UCSD-AML1 (cell line): ENCODE data around the gene ETV5.

ENCODE experiments used
- DNase-seq: peaks from one replicate; lab custom pipeline; 2025; ENCODE audit not compliant: unreplicated experiment; lab: John Stamatoyannopoulos, UW

ETV5 gene

DNA sequence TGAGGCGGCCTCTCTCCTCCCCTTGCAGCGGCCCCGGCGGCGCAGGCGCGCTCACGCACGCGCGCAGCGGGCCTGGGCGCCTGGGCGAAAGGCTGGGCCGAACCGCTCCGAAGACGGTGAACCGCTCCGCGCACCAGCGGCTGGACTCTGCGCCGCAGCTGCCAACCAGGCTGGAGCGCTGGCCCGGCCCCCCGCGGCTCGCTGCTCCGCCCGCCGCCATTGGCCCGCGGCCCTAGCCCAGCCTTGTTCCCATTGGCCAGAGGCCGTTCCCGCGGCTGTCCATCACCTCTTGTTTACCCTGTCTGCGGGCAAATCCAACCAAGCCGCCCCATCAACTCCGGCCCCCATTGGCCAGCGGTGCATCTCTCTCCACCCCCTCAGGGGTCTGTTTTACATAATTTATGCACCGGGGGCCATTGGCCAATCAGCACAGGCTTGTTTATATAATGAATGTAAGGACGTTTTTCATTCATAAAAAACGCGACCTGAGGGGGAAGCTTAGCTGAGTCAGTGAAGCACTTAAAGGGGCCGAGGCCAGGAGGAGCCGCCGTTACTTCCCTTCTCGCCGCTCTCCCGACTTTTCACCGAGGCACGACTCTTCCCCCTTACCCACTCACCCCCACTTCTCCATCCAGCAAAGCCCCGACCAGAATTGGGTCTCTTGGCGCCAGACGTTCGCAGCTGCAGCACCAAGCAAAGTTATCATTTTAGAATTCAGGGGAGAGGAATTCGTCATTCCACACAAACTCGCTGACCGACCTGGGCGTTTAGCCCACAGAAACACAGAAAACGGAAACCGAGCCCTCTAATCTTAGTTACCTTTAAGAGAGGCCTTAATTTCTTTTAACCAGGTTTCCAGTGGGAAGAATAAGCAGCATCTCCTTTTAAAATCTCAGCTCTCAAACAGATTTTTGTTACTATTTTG is at the start of gene ETV5:
TSS of gene ETV5 (minus strand) at position 149 of the 925 bp plus-strand sequence. CDS start 3,221 bp downstream, outside the sequence.
- peak; percentile 98 for DNase-seq

DNA sequence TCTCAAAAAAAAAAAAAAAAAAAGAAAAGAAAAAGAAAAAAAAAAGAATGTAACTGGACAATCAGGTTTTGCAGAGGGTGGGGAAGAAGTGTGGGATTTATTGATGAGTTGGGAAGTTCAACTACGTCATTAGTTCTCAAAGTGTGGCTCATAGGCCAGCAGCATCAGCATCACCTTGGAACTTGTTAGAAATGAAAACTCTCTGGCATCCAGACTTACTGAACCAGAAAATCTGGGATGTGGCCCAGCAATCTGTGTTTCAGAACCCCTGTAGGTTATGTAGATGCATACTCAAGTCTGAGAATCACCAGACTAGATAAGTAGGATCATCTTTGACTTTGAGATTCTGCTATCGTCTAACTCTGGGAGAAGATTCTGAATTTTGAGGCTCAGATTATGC is 45.8 kb upstream of the ETV5 start:
- DNase-seq: no peak

DNA sequence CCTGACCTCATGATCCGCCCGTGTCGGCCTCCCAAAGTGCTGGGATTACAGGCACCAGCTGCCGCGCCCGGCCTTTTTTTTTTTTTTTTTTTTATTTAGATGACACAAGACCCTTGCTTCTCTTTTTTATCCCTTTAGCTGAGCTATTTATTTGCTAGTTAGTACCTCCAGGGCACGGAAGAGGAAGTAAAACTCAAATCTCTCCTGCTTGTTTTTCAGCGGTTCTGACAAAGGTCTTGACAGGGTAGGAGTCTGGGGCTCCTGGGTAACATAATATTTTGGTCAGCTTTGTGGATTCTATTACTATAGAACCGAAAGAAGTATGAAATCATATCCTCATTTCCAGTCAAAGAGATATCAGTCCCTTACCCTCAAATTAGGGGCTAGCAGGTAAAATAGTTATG is 44.0 kb upstream of the ETV5 start:
- DNase-seq: no peak

DNA sequence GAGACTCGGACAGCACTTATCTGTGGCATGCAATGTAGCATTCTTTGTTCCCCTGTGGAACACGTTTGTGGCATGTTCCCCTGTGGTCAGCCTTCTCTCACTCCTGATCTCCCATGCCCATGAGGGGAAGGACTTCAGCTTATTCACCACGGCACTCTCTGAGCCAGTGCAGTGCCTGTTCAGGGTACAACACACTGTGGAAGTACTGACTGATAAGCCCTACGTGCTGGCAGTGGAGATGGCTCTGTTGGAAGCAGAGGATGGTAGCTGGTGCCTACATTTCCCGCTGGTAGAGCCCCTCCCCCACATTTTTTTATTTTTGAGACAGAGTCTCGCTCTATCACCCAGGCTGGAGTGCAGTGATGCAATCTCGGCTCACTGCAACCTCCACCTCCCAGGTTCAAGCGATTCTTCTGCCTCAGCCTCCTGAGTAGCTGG is 43.5 kb upstream of the ETV5 start:
- no peak for DNase-seq

DNA sequence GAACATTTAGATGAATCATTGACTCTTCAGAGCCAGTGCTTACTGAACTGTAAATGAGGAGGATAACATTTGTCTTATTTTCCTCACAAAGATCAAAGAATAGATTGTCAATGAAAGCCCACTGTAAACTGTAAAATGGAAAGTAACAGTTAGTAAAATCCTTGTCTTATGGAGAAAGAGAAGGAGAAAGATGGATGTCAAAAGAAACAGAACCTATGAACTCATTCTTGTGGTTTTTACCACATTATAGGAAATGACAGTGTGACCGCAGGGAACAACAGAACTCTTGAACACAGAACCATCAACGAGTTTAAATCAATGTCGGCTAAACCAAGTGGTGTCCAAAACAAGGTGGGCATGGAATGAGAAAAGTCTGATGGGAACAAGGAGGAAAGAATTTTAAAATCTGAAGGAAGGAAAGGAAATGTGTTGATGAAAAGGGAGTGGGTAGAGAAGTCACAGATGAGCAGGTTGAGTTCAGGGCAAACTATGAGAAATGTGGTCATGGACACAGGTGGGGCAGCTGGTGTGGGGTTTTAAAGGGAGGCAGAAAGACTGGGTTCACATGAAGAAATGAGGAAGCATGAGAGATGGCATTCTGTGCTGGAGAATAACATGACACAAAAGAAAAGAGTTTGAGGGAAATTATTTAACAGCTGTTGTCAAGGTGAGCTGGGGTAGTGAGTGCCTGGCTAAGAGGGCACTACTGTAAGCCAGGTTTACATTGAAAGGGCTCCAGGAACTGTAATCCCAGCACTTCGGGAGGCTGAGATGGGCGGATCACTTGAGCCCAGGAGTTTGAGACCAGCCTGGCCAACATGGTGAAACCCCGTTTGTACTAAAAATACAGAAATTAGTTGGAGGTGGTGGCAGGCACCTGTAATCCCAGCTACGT is 42.4 kb upstream of the ETV5 start:
- DNase-seq: no peak

- DNase-seq: no peak
Measured at GRCh38 chr3:186150041-186150830, 41.3 kb upstream of the ETV5 start.

DNA sequence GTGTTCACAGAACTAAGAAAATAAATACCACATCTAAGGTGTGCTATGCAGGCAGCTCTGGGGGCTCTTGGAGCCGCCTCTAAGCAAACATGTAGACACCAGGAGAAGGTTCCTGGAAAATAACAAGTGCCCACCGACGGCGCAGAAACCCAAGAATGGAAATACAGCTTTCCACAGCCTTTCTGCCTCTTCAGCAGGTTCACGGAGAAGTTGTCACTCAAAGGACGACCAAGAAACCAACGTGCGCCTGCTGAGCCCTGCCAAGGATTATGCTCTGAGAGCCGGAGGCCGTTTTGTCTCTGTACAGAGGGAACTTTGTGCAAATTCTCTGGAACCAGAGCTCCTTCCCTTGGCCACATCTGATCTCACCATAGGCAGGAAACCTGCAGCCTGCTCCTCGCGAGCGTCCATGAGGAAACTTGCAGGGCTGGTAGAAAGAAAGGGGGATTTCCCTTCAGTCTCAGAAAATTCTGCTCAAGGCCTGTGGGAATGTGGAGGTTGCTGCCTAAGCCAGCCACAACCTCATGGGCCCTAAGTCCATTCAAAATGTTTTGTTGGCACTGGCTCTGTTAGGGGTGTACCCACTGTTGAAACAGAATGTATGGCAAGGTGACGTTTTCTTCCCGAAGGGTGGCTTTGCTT is 40.6 kb upstream of the ETV5 start:
- DNase-seq: no peak

DNA sequence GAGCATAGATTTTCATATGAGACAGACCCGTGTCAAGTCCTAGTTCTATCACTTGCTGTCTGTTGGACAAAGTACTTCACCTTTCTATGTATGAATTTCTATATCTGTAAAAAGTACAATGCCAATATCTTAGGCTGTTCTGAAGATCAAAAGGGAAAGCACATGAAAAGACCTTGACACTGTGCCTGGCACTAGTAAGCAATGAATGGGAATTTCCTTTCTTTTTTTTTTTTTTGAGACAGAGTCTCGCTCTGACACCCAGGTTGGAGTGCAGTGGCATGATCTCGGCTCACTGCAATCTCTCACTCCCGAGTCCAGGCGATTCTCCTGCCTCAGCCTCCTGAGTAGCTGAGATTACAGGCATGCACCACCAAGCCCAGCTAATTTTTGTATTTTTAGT is 35.4 kb upstream of the ETV5 start:
- no peak for DNase-seq

DNA sequence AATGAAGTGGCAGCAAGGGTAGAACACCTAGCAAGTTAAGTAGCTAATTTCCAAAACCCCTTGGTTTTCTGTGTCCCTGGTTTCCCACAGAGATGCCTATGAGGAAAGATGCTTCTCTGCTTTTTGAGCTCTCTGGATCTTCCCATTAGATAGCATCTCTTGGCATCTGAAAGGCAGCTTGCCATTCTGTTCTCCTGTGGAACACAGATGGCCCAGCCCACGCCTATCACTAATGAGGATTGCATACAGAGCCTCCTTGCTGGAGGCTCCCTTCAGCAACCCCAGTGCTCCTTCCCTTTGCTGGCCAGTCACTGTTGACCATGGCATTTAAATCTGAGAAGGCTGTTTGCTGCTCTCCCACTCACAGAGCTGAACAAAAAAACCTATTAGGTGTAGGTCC is 34.4 kb upstream of the ETV5 start:
- DNase-seq: no peak

DNA sequence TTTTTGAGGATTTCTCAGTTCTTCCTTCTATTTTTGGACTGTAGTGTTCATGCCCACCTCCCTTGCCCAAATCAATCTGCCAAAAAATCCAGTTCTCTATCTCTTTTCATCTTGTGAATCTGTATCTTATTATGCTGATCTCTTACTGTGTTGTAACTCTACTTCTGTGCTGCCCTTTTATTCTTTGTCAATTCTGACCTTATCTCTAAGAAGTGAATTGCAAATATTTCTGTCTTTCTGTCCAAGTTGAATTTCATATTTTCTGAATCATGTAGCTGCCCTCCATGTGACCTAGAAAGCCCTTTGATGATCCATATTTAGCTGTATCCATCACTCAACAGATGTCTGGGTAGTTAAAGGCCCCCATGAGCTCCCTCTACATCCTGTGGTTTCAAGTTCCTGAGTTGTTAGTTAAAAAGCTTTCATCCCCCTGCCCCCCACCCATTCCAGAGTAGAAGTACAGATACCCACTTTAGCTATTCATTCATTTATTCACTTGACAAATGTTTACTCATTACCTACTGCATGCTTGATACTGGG is 33.6 kb upstream of the ETV5 start:
- DNase-seq: no peak

DNA sequence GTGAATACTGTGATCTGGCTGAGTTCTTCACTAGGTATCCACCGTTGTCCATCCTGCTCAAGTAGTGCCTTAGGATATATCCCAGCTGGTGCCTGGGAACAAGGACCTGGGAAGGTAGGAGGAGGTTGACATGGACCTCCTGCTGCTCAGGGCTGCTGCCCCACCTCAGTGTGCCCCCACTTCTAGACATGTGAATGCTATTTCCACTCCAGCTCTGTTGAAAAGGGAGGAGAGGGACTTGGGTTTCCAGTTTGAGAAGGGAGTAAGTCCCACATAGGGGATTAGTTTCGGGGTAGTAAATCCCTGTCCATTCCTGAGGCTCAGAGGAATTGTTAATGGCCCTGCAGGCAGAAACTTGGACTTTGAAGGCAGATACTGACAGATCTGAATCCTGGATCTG is 32.9 kb upstream of the ETV5 start:
- no peak for DNase-seq

DNA sequence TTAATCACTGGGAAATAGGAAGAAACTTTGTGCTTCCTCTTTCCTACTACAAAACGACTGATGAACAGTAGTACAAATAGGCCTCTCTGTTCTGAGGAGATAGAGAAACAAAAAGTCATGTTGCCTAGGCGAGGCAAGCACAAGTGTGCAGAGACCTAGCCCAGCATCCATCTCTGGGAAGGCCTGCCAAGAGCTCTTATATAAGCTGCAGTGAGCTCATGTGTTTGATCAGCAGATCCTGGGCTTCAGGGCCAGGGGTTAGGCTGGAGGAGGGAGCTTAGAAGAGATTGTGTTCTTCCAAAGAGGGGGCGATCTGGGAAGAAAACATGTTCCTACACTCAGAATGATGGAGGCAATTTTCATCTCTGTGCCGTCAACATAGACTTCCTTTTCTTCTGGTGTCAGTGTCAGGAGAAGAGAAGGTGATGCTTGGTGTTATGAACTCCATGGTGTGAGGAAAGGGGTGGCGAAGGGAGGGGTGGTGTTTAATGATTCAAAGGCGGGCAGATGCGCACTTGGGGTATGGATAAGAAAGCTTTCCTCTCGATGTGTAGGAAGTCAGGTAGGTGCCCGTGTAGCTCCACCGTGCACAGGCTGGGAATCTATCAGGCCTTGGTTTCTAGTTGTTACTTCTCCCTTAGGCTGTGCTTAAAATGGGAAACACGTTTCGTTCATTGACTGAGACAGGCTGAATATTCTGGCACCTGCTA is 29.5 kb upstream of the ETV5 start:
- no peak for DNase-seq

- DNase-seq: peak; percentile 72
Measured at GRCh38 chr3:186137051-186137685, 28.3 kb upstream of the ETV5 start.

DNA sequence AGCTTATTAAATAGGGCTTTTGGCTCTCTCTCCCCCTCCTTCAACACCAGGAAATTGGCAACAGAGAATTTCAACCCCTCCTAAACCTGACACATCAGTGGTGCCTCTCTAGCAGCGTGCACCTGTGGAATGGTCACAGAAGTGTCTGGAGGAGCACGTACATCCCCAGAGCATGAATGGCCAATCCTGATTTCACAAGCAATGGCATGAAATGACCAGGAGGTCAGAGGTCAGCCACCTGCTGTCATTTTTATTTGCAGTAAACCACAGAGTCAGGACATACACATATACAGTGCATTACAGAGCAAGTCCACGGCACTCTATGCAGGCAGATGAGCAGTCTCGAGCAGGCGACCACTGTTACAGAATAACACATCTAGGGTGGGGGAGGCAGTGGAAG is 25.1 kb upstream of the ETV5 start:
- DNase-seq: no peak

GRCh38 chr3:186132487-186132886 is 23.6 kb upstream of the ETV5 start:
- no peak for DNase-seq

DNA sequence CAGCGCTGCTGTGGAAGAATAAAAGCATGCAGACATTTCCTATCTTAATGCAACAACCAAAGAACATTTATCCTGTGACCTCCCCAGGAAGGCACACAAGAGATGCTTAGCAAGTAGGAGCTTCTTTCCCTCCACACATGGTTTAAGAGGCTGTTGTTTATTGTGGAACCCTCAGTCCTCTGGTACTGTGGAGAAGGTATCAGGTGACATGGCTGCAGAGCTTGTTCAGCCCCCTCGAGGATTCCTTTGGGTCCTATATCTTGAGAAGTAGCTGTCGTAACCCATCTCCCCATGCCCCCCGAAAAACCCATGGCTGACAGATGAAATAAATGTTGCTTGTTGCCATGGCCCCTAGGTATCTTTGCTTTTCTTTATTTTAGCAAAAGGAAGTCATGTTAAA is 20.3 kb upstream of the ETV5 start:
- no peak for DNase-seq

- no peak for DNase-seq
Measured at GRCh38 chr3:186128158-186128557, 19.3 kb upstream of the ETV5 start.

GRCh38 chr3:186127463-186127862 is 18.6 kb upstream of the ETV5 start:
- no peak for DNase-seq

DNA sequence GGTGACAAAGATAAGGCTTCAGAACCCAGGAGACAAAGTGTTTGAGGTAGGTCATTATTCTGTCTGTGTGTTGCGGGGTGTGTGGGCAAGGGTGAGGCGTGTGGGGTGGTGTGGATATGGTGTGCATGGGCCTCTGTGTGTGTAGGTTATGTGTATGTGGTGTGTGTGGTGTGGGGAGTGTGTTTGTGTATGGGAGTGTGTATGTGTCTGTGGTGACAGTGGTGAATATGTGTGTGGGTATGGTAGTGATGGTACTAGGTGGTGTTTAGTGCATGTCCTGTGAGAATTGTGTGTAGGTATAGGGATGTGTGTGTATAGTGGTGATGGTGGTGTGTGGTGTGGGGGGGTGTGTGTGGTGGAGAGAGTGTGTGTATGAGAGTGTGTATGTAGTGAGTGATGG is 16.2 kb upstream of the ETV5 start:
- no peak for DNase-seq
